IgD-negative memory B cell (primary cell): ENCODE measurements around the gene EXOC4. TPM values are rescaled to one million over a fixed set of nuclear protein-coding genes. Genes with fewer than 3 reads are reported as not detected.
A peak's percentile ranks its signal among the peaks of the same experiment; 100 is the strongest.

Source experiments
- H3K27ac Mint-ChIP-seq, 3 donors: one replicate each; pipeline ENCODE4 v1.8.0; 2020 to 2022; ENCODE audit warnings: mild to moderate bottlenecking in 3 of 3, mixed read lengths in 3 of 3, moderate library complexity in 1 of 3
- H3K27me3 Mint-ChIP-seq: one replicate; pipeline ENCODE4 v1.8.0; 2021; ENCODE audit warnings: mixed read lengths
- H3K36me3 Mint-ChIP-seq: one replicate; pipeline ENCODE4 v1.8.0; 2020; ENCODE audit warnings: mild to moderate bottlenecking, mixed read lengths
- H3K4me1 Mint-ChIP-seq, 3 donors: one replicate each; pipeline ENCODE4 v1.8.0; 2020 to 2022; ENCODE audit warnings: mixed read lengths in 3 of 3, mild to moderate bottlenecking in 1 of 3
- H3K4me3 Mint-ChIP-seq, 4 donors: one replicate each; pipeline ENCODE4 v1.8.0; 2020 to 2022; ENCODE audit warnings: mild to moderate bottlenecking in 4 of 4, mixed read lengths in 4 of 4, moderate library complexity in 3 of 4
- H3K9me3 Mint-ChIP-seq, 3 donors: one replicate each; pipeline ENCODE4 v1.8.0; 2020 to 2021; ENCODE audit warnings: mixed read lengths in 3 of 3, mild to moderate bottlenecking in 1 of 3
- polyA plus RNA-seq: library from polyadenylated mRNA; unstranded; fragments of 300-500 nt; fragmentation: Illumina TruSeq; gene quantifications from one replicate; pipeline ENCODE4 v1.2.3, GENCODE V29; 2021

EXOC4 gene
- polyA plus RNA-seq, 1 donor from 2014 or later: 34.5 TPM

GRCh38 chr7:133562621-133563020 lies 309.7 kb downstream of the EXOC4 start:
- H3K9me3 Mint-ChIP-seq: peaks cover 0 to 3% (median 2%) of the 10 kb centered on the region in 3 donors
- H3K36me3 Mint-ChIP-seq: peaks cover 8% of the 10 kb centered on the region
- H3K27me3 Mint-ChIP-seq: no peaks in the 10 kb centered on the region
- H3K4me3 Mint-ChIP-seq: no peak overlapping the region
- no peak overlapping the region for H3K27ac Mint-ChIP-seq
- no peaks in the 10 kb centered on the region for H3K4me1 Mint-ChIP-seq

DNA sequence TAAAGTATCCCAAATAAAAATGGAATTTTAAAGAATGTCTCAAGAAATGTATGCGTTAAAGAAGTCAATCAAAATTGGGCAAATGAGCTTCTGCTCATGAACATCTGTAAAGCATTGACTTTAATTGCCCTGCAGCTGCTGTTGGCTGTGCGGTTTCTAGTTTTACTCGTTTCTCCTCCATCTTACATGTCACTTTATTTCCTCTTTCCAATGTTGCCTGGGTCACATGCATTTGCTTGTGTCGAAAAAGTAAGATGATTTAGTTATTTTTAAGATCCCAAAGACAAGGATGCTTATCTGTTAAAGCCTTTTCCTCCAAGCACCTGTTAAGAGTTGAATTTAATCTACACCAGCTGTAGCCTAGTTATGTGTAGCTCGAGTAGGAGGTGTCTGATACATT lies 310.4 kb downstream of the EXOC4 start:
- Mint-ChIP-seq H3K36me3 (peaks cover 8% of the 10 kb centered on the region), H3K9me3 (peaks cover 0 to 3% (median 2%) of the 10 kb centered on the region in 3 donors), H3K27ac (no peak overlapping the region), H3K27me3 (no peaks in the 10 kb centered on the region), H3K4me1 (no peaks in the 10 kb centered on the region), H3K4me3 (no peak overlapping the region)

DNA sequence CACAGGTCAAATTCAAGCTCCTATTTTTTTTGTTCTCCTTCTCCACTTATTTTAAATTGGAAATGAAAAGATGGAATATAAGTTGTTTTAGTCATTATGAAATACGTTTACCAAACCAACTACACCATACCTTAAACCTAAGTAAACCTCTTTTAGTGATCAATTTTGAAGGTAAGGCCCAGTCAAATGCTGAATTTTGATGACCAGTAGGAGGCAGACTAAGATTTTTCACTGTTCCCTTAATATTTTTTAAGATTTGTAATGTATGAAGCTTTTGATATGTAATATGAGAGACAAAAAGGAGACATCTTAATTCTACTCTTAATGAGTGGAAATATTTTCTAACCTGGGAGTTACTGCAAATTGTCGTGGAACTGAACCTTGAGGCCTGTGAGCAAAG lies 311.6 kb downstream of the EXOC4 start:
- no peaks in the 10 kb centered on the region for H3K4me1 Mint-ChIP-seq
- H3K27ac Mint-ChIP-seq: no peak overlapping the region
- H3K36me3 Mint-ChIP-seq: peaks cover 8% of the 10 kb centered on the region
- peak overlapping the region in 1 of 4 donors; percentile 17 for H3K4me3 Mint-ChIP-seq
- H3K9me3 Mint-ChIP-seq: peaks cover 0 to 3% (median 2%) of the 10 kb centered on the region in 3 donors
- H3K27me3 Mint-ChIP-seq: no peaks in the 10 kb centered on the region

DNA sequence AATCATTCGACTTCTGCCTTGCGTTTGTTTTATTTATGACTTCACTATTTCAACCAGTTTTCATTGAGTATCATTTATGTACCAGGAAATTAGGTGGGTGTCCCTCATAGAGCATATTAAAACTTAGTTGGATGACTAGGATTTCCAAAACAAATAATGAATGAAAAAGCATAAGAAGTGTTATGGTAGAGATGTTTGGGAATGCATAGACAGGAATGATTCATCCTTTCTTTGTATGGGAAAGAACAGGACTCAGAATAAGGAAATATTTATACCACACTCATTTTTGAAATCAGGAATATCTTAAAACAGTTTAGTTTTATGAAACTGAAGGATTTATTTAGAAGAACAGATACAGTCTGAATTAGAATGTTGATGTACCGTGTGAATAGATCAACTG lies 315.7 kb downstream of the EXOC4 start:
- H3K27me3 Mint-ChIP-seq: no peaks in the 10 kb centered on the region
- H3K27ac Mint-ChIP-seq: no peak overlapping the region
- peaks cover 0 to 1% (median 0%) of the 10 kb centered on the region in 3 donors for H3K4me1 Mint-ChIP-seq
- H3K9me3 Mint-ChIP-seq: peaks cover 0 to 3% (median 2%) of the 10 kb centered on the region in 3 donors
- H3K4me3 Mint-ChIP-seq: no peak overlapping the region
- peaks cover 12% of the 10 kb centered on the region for H3K36me3 Mint-ChIP-seq

DNA sequence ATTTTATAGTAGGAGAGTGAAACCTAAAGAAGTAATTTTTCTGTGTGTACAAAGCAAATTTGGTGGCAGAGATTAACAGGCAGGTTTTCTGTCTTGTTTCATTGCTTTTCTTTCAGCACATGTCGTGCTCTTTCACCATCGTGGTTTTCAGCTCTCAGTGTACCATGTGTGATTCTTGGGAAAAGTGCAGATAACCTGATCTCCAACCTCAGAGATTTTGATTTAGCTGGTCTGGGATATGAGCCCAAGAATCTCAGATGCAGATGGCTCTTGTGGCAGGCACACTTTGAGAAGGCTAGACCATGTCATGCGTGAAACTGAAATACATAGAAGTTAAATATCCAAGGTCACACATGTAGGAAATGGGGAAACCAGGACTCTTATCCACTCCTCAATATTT lies 317.4 kb downstream of the EXOC4 start:
- Mint-ChIP-seq H3K36me3 (peaks cover 12% of the 10 kb centered on the region), H3K27ac (no peak overlapping the region), H3K4me3 (no peak overlapping the region), H3K27me3 (no peaks in the 10 kb centered on the region), H3K9me3 (peaks cover 0 to 3% (median 2%) of the 10 kb centered on the region in 3 donors), H3K4me1 (peaks cover 0 to 1% (median 0%) of the 10 kb centered on the region in 3 donors)

DNA sequence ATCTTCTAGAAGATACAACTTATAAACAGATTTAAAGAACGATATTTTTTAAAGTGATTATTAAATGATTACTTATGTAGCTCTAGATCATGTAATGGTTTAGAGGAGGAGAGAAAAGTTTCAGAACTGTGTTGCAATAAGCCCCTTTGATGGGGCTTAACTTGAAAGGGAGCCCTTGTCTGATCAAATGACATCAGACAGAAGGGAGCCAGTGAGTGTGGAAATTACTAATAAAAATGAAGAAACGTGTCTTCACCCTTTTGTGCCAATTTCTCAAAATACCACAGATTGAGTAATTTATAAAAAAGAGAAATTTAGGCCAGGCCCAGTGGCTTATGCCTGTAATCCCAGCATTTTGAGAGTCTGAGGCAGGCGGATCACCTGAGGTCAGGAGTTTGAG lies 318.2 kb downstream of the EXOC4 start:
- no peak overlapping the region for H3K27ac Mint-ChIP-seq
- H3K27me3 Mint-ChIP-seq: no peaks in the 10 kb centered on the region
- H3K9me3 Mint-ChIP-seq: peaks cover 0 to 3% (median 0%) of the 10 kb centered on the region in 3 donors
- peaks cover 7% of the 10 kb centered on the region for H3K36me3 Mint-ChIP-seq
- H3K4me3 Mint-ChIP-seq: no peak overlapping the region
- peaks cover 0 to 1% (median 0%) of the 10 kb centered on the region in 3 donors for H3K4me1 Mint-ChIP-seq

GRCh38 chr7:133572087-133572486 lies 319.2 kb downstream of the EXOC4 start:
- Mint-ChIP-seq H3K9me3 (peaks cover 0 to 1% (median 0%) of the 10 kb centered on the region in 3 donors), H3K27me3 (no peaks in the 10 kb centered on the region), H3K27ac (peak overlapping the region in 1 of 3 donors; percentile 3), H3K4me3 (no peak overlapping the region), H3K4me1 (peaks cover 0 to 1% (median 0%) of the 10 kb centered on the region in 3 donors), H3K36me3 (peaks cover 5% of the 10 kb centered on the region)

- Mint-ChIP-seq H3K4me1 (peaks cover 0 to 1% (median 0%) of the 10 kb centered on the region in 3 donors), H3K27me3 (no peaks in the 10 kb centered on the region), H3K36me3 (peaks cover 4% of the 10 kb centered on the region), H3K27ac (no peak overlapping the region), H3K4me3 (no peak overlapping the region), H3K9me3 (no peaks in the 10 kb centered on the region)
These were observed 320.0 kb downstream of the EXOC4 start for GRCh38 chr7:133572843-133573242.

GRCh38 chr7:133573554-133574265 lies 320.8 kb downstream of the EXOC4 start:
- peaks cover 0 to 1% (median 0%) of the 10 kb centered on the region in 3 donors for H3K4me1 Mint-ChIP-seq
- no peaks in the 10 kb centered on the region for H3K9me3 Mint-ChIP-seq
- peaks cover 5% of the 10 kb centered on the region for H3K36me3 Mint-ChIP-seq
- no peak overlapping the region for H3K4me3 Mint-ChIP-seq
- no peak overlapping the region for H3K27ac Mint-ChIP-seq
- no peaks in the 10 kb centered on the region for H3K27me3 Mint-ChIP-seq

GRCh38 chr7:133575726-133576440 lies 323.0 kb downstream of the EXOC4 start:
- H3K27me3 Mint-ChIP-seq: no peaks in the 10 kb centered on the region
- H3K9me3 Mint-ChIP-seq: no peaks in the 10 kb centered on the region
- no peak overlapping the region for H3K27ac Mint-ChIP-seq
- H3K4me3 Mint-ChIP-seq: no peak overlapping the region
- peaks cover 0 to 1% (median 0%) of the 10 kb centered on the region in 3 donors for H3K4me1 Mint-ChIP-seq
- H3K36me3 Mint-ChIP-seq: peaks cover 8% of the 10 kb centered on the region

DNA sequence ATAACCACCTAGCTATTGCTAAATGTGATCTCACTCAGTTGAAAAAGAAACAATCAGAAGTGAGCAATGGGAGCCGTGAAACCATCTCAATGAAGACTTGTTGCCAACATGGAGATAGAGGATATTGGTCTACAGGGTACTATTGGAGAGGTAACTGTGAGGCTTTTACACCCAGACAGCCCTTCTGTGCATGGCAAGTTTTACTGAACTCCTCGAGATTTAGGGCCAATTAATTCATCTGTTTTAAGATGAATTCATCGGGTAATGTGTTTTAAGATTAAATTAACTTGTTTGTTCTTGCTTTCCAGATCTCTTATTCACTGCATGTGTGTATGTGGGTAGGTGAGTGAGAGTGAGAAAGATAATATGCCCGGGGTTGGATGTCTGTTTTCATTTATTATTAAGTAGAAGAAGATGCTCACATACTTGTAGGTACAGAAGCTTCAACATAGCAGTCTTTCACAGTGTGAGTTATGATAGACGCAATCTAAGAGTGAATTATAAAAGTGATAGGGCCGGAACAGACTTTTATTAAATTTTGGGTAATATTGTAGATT lies 323.8 kb downstream of the EXOC4 start:
- H3K27me3 Mint-ChIP-seq: no peaks in the 10 kb centered on the region
- H3K27ac Mint-ChIP-seq: no peak overlapping the region
- peaks cover 0 to 1% (median 0%) of the 10 kb centered on the region in 3 donors for H3K4me1 Mint-ChIP-seq
- no peak overlapping the region for H3K4me3 Mint-ChIP-seq
- H3K9me3 Mint-ChIP-seq: no peaks in the 10 kb centered on the region
- H3K36me3 Mint-ChIP-seq: peaks cover 8% of the 10 kb centered on the region

DNA sequence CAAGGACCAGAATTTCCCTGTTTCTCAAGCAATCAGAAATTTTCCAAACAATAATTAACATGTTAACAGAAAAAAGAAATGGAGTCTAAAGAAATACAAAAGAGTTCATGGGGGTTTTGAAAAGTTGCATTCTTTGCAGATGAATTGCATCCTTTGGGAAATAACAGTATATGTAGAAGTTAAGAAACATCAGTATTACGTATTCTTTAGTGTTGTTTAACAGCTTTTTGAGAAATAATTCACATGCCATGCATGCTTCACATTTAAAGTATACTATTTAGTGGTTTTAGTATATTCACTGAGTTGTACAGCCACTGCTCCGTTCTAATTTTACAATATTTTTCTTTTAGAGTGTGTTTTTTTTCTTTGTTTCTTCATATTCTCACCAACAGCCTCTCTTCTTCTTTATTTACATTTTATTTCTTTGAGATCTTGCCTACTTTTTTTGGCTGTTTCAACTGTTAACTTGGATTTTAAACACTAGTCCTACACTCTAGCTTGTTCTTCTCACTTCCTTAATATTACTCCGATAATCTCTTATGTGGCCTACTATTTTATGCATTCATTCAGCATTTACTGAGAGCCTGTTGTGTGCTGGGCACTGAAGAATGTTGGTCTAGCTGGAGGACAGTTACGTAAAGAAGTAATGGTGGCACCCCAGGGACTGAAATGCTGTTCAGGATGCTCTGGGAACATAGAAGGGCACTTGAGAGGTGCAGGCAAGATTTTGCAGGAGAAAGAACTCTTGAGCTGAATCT lies 330.1 kb downstream of the EXOC4 start:
- Mint-ChIP-seq H3K27ac (no peak overlapping the region), H3K36me3 (peaks cover 14% of the 10 kb centered on the region), H3K9me3 (peaks cover 0 to 5% (median 0%) of the 10 kb centered on the region in 3 donors), H3K4me1 (peaks cover 8 to 21% (median 13%) of the 10 kb centered on the region in 3 donors), H3K4me3 (no peak overlapping the region), H3K27me3 (no peaks in the 10 kb centered on the region)

DNA sequence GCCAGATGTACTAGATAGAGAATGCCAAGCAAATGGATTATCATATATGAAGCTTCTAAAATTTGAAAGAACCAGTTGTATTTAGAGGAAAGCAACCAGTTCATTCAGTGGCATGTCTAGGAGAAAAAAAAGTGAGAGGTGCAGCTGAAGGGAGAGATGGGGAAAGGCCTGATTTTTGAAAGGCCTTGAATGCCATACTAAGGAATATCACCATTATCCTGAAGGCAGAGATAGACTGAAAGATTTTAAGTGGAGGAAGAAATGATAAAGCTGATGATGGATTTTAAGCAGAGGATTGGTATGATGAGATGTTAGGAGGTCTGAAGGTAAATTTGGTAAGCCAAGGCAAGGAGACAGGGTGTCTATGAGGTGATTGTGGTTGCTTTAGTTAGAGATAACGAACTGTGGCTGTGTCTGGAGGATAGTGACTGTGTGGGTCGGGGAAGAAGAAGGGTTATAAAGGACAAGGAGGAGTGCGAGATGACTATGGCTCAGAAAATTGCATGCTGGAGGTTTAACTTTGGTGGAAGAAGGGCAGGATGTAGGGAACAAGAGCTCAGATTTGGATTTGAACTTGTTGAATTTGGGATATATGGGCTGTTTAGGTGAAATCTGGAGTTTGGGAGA lies 330.8 kb downstream of the EXOC4 start:
- Mint-ChIP-seq H3K9me3 (peaks cover 0 to 5% (median 0%) of the 10 kb centered on the region in 3 donors), H3K36me3 (peaks cover 13% of the 10 kb centered on the region), H3K27ac (no peak overlapping the region), H3K4me1 (peaks cover 8 to 21% (median 13%) of the 10 kb centered on the region in 3 donors), H3K4me3 (no peak overlapping the region), H3K27me3 (no peaks in the 10 kb centered on the region)

GRCh38 chr7:133584956-133585668 lies 332.2 kb downstream of the EXOC4 start:
- Mint-ChIP-seq H3K27ac (no peak overlapping the region), H3K4me3 (no peak overlapping the region), H3K9me3 (peaks cover 0 to 5% (median 0%) of the 10 kb centered on the region in 3 donors), H3K27me3 (no peaks in the 10 kb centered on the region), H3K4me1 (peaks cover 8 to 21% (median 13%) of the 10 kb centered on the region in 3 donors), H3K36me3 (peaks cover 11% of the 10 kb centered on the region)
